Measurements from ENCODE around the gene LIN7B.

DNA sequence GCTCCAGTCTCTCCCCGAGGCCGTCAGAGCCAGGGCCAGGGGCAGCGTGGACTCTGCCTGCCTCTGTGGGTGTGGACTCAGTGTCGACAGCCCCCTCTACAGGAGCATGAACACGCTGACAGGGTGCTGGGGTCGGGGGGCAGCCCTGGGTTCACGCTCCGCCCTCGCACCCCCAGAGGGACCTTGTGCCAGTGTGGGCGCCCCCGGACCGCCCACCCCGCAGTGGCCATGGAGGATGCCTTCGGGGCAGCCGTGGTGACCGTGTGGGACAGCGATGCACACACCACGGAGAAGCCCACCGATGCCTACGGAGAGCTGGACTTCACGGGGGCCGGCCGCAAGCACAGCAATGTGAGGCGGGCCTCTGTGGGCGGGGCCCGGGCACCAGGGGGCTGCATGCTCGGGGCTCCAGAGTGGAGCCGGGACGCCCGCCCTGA lies 51.7 kb downstream of the LIN7B start:
- TF ChIP-seq GATA2 (IDR thresholded peaks at IDR 0.05; ENCODE audit: low read depth, low read length) (no peak), GATA3 (IDR thresholded peaks at IDR 0.05; ENCODE audit: low read depth, low read length) (no peak)
